Skin of body (tissue), 2 donors: ENCODE measurements around the gene F5. TPM values are rescaled to one million over a fixed set of nuclear protein-coding genes. Genes with fewer than 3 reads are reported as not detected.

Experiments
- DNase-seq: peaks from one replicate; lab custom pipeline; 2025; lab: John Stamatoyannopoulos, UW
- total RNA-seq: library from RNA; depleted of rRNA; stranded (reverse); fragments of >200 nt; gene quantifications from one replicate; pipeline ENCODE4 v1.2.3, GENCODE V29; 2014

The F5 gene
- total RNA-seq: 0.89 TPM

GRCh38 chr1:169586395-169587255 is at the start of gene F5:
Gene F5, minus strand, starts transcription at chr1:169586481. Its CDS starts 95 bp downstream, at chr1:169586386.
- no peak for DNase-seq

- DNase-seq: no peak
Measured at GRCh38 chr1:169634877-169635276, 48.6 kb upstream of the F5 start.

GRCh38 chr1:169634145-169634544 is 47.9 kb upstream of the F5 start:
- DNase-seq: no peak

- no peak for DNase-seq
Measured at GRCh38 chr1:169631249-169631648, 45.0 kb upstream of the F5 start.

GRCh38 chr1:169630006-169630405 is 43.7 kb upstream of the F5 start, which contains the start of gene SELP:
Gene SELP, minus strand, starts transcription at chr1:169630124. Its CDS starts 50 bp downstream, at chr1:169630074.
- no peak for DNase-seq

- DNase-seq: no peak
Measured at GRCh38 chr1:169624912-169625311, 38.6 kb upstream of the F5 start.

GRCh38 chr1:169624122-169624521 is 37.8 kb upstream of the F5 start:
- no peak for DNase-seq

GRCh38 chr1:169623132-169623926 is 37.0 kb upstream of the F5 start:
- DNase-seq: no peak

- no peak for DNase-seq
Measured at GRCh38 chr1:169620565-169620964, 34.3 kb upstream of the F5 start.

GRCh38 chr1:169618367-169618766 is 32.1 kb upstream of the F5 start:
- DNase-seq: no peak

- DNase-seq: no peak
Measured at GRCh38 chr1:169615803-169616202, 29.5 kb upstream of the F5 start.

- DNase-seq: no peak
Measured at GRCh38 chr1:169610858-169611257, 24.6 kb upstream of the F5 start.

GRCh38 chr1:169610108-169610507 is 23.8 kb upstream of the F5 start:
- DNase-seq: no peak

GRCh38 chr1:169608226-169608625 is 21.9 kb upstream of the F5 start:
- DNase-seq: no peak

GRCh38 chr1:169604781-169605560 is 18.7 kb upstream of the F5 start:
- DNase-seq: no peak

GRCh38 chr1:169601096-169601881 is 15.0 kb upstream of the F5 start:
- no peak for DNase-seq

- no peak for DNase-seq
Measured at GRCh38 chr1:169595764-169596711, 9.8 kb upstream of the F5 start.

GRCh38 chr1:169594391-169594790 is 8.1 kb upstream of the F5 start:
- no peak for DNase-seq

GRCh38 chr1:169590932-169591331 is 4.7 kb upstream of the F5 start:
- no peak for DNase-seq
